Measurements from ENCODE around the gene PLOD1.

Gene PLOD1

DNA sequence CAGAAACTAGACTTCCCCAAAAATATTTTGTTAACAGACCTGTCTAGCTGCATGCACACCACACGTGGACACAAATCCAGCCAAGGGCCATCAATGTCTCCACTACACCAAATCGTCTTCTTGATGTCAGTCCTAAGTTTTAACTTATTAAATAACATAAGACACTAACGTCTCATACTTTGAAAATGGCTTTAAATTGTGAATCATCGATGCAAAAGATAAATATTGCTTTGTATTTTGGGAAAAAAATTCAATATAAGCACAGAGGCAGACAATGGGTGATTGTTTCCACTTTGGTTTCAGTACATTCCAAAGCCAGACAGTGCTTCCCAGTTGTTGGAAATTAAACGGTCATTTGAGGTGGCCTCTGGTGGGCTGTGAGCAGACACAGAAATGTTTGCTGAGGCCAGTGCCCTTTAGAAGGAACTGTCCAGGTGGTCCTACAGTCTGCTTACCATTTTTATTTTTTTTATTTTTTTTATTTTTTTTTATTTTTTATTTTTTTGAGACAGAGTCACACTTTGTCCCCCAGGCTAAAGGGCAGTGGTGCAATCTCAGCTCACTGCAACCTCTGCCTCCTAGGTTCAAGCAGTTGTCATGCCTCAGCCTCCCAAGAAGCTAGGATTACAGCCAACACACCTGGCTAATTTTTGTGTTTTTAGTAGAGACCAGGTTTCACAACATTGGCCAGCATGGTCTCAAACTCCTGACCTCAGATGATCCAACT lies 6.5 kb upstream of the PLOD1 start:
- Histone ChIP-seq H3K27me3 (ENCODE audit: control insufficient read depth in 3 of 3, insufficient read depth in 3 of 3, low read depth in 1 of 3, low read length in 3 of 3) (no peaks in the 10 kb centered on the region), H3K27ac (replicated peaks; ENCODE audit: low read length) (no peak overlapping the region), H3K36me3 (replicated peaks in 1 of 2; ENCODE audit: control insufficient read depth in 2 of 2, insufficient read depth in 2 of 2, low read length in 2 of 2) (peaks cover 5 to 19% of the 10 kb centered on the region in 2 donors), H2AFZ (ENCODE audit: low read length) (no peak overlapping the region), H3K23ac (ENCODE audit: low read depth, low read length, poor library complexity) (no peak overlapping the region), H3K14ac (ENCODE audit: low read length) (no peak overlapping the region), H3K9ac (ENCODE audit: low read depth, low read length, poor library complexity) (no peak overlapping the region), H4K91ac (ENCODE audit: low read depth, low read length, poor library complexity) (no peak overlapping the region), H3K4me3 (ENCODE audit: low read length in 2 of 2) (no peak overlapping the region), H3K4me2 (ENCODE audit: insufficient read depth, low read length, poor library complexity, severe bottlenecking) (no peak overlapping the region), H4K8ac (ENCODE audit: low read depth, low read length) (no peak overlapping the region), H2BK5ac (ENCODE audit: low read length) (no peak overlapping the region), H2BK15ac (ENCODE audit: low read length) (no peak overlapping the region), H3K79me1 (ENCODE audit: low read depth, low read length) (peaks cover 4% of the 10 kb centered on the region), H3K18ac (ENCODE audit: low read length) (no peak overlapping the region), H2BK120ac (ENCODE audit: low read depth, low read length) (no peak overlapping the region), H3K4ac (ENCODE audit: low read length) (no peak overlapping the region), H3K9me3 (replicated peaks in 1 of 2; ENCODE audit: control insufficient read depth in 2 of 2, insufficient read depth in 1 of 2, low read depth in 1 of 2, low read length in 2 of 2) (no peaks in the 10 kb centered on the region), H2BK12ac (ENCODE audit: low read length) (no peak overlapping the region), H3K4me1 (ENCODE audit: control insufficient read depth in 2 of 2, insufficient read depth in 1 of 2, low read depth in 1 of 2, low read length in 2 of 2) (peaks cover 9 to 17% of the 10 kb centered on the region in 2 donors), H2AK5ac (ENCODE audit: low read depth, low read length) (no peak overlapping the region)
- WGBS, 2 donors (ENCODE audit: extremely low coverage in 2 of 2, insufficient read length in 2 of 2, insufficient replicate concordance in 1 of 2): no CpG with 5 or more reads among the region's 5 CpGs
- no peak for DNase-seq (ENCODE audit: low spot score)

DNA sequence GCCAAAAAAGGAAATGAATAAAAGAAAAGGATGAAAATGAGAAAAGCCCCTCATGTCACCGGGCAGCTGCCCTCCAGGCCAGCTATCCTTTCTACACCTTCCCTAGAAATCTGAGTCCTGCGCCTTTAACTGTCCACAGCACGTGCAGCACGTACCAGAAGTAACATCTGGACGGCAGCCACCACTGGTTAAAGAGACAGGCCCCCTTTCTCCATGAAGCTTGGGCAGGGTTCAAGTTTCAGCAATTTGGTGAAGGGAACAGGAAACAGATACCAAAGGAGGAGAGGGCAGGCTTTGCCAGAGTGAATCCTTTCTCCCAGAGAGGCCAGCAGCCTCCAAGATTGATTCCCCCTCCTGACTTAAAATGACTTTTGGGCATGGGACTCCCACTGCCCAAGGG lies 4.7 kb upstream of the PLOD1 start:
- Histone ChIP-seq H3K4me3 (ENCODE audit: low read length in 2 of 2) (no peak overlapping the region), H2AFZ (ENCODE audit: low read length) (peak overlapping the region; percentile 81), H3K27ac (replicated peaks; ENCODE audit: low read length) (no peak overlapping the region), H3K23ac (ENCODE audit: low read depth, low read length, poor library complexity) (no peak overlapping the region), H3K27me3 (ENCODE audit: control insufficient read depth in 3 of 3, insufficient read depth in 3 of 3, low read depth in 1 of 3, low read length in 3 of 3) (no peaks in the 10 kb centered on the region), H4K91ac (ENCODE audit: low read depth, low read length, poor library complexity) (no peak overlapping the region), H3K79me1 (ENCODE audit: low read depth, low read length) (peaks cover 2% of the 10 kb centered on the region), H3K9me3 (replicated peaks in 1 of 2; ENCODE audit: control insufficient read depth in 2 of 2, insufficient read depth in 1 of 2, low read depth in 1 of 2, low read length in 2 of 2) (no peaks in the 10 kb centered on the region), H3K4me2 (ENCODE audit: insufficient read depth, low read length, poor library complexity, severe bottlenecking) (no peak overlapping the region), H2BK5ac (ENCODE audit: low read length) (no peak overlapping the region), H2BK15ac (ENCODE audit: low read length) (no peak overlapping the region), H3K36me3 (replicated peaks in 1 of 2; ENCODE audit: control insufficient read depth in 2 of 2, insufficient read depth in 2 of 2, low read length in 2 of 2) (peaks cover 0 to 2% of the 10 kb centered on the region in 2 donors), H2BK12ac (ENCODE audit: low read length) (no peak overlapping the region), H3K9ac (ENCODE audit: low read depth, low read length, poor library complexity) (no peak overlapping the region), H2AK5ac (ENCODE audit: low read depth, low read length) (no peak overlapping the region), H3K4me1 (ENCODE audit: control insufficient read depth in 2 of 2, insufficient read depth in 1 of 2, low read depth in 1 of 2, low read length in 2 of 2) (peaks cover 11 to 15% of the 10 kb centered on the region in 2 donors), H3K14ac (ENCODE audit: low read length) (no peak overlapping the region), H3K18ac (ENCODE audit: low read length) (no peak overlapping the region), H3K4ac (ENCODE audit: low read length) (no peak overlapping the region), H4K8ac (ENCODE audit: low read depth, low read length) (no peak overlapping the region), H2BK120ac (ENCODE audit: low read depth, low read length) (no peak overlapping the region)
- WGBS, 2 donors (ENCODE audit: extremely low coverage in 2 of 2, insufficient read length in 2 of 2, insufficient replicate concordance in 1 of 2): no CpG with 5 or more reads among the region's 5 CpGs
- DNase-seq (ENCODE audit: low spot score): no peak

DNA sequence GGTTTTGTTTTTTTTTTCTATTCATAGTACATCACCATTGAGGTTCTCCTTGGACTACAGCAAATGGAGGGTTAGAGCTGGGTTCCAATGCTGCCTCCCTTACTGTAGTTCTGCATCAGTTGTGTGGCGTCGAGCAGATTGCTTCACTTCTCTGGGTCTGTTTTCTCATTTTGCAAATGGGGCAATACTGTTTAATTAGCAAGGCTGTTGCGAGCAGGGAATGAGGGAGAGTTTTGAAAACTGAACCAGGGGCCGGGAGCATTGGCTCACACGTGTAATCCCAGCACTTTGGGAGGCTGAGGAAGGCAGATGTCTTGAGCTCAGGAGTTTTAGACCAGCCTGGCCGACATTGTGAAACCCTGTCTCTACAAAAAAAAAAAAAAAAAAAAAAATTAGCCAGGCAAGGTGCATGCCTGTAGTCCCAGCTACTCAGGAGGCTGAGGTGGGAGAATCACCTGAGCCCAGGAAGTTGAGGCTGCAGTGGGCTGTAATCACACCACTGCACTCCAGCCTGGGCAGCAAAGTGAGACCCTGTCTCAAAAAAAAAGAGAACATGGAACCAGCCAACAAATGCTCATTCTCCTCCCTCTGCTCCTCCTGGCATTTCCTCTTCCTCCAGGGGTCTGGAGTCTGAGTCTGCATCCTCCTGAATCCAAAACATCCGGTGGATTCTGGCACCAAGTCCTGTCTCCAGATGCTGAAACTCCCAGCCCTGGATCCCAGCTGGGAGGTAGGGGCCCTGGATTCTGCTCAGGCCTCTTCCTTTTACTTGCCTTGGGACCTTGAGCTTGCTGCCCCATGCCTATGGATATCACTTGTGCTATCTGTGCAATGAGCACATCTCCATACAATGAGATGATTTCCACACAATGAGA lies 3.7 kb upstream of the PLOD1 start:
- Histone ChIP-seq H2AK5ac (ENCODE audit: low read depth, low read length) (no peak overlapping the region), H3K14ac (ENCODE audit: low read length) (no peak overlapping the region), H3K27me3 (ENCODE audit: control insufficient read depth in 3 of 3, insufficient read depth in 3 of 3, low read depth in 1 of 3, low read length in 3 of 3) (no peaks in the 10 kb centered on the region), H3K18ac (ENCODE audit: low read length) (no peak overlapping the region), H2BK120ac (ENCODE audit: low read depth, low read length) (no peak overlapping the region), H3K79me1 (ENCODE audit: low read depth, low read length) (no peaks in the 10 kb centered on the region), H3K36me3 (replicated peaks in 1 of 2; ENCODE audit: control insufficient read depth in 2 of 2, insufficient read depth in 2 of 2, low read length in 2 of 2) (no peaks in the 10 kb centered on the region), H2BK12ac (ENCODE audit: low read length) (peak overlapping the region; percentile 41), H3K9me3 (replicated peaks in 1 of 2; ENCODE audit: control insufficient read depth in 2 of 2, insufficient read depth in 1 of 2, low read depth in 1 of 2, low read length in 2 of 2) (no peaks in the 10 kb centered on the region), H3K4me1 (ENCODE audit: control insufficient read depth in 2 of 2, insufficient read depth in 1 of 2, low read depth in 1 of 2, low read length in 2 of 2) (peaks cover 10 to 13% of the 10 kb centered on the region in 2 donors), H3K4me3 (ENCODE audit: low read length in 2 of 2) (no peak overlapping the region), H2BK15ac (ENCODE audit: low read length) (peak overlapping the region; percentile 67), H2BK5ac (ENCODE audit: low read length) (no peak overlapping the region), H3K9ac (ENCODE audit: low read depth, low read length, poor library complexity) (no peak overlapping the region), H4K91ac (ENCODE audit: low read depth, low read length, poor library complexity) (no peak overlapping the region), H4K8ac (ENCODE audit: low read depth, low read length) (no peak overlapping the region), H2AFZ (ENCODE audit: low read length) (peak overlapping the region; percentile 72), H3K4me2 (ENCODE audit: insufficient read depth, low read length, poor library complexity, severe bottlenecking) (no peak overlapping the region), H3K27ac (replicated peaks; ENCODE audit: low read length) (peak overlapping the region; percentile 30), H3K23ac (ENCODE audit: low read depth, low read length, poor library complexity) (no peak overlapping the region), H3K4ac (ENCODE audit: low read length) (no peak overlapping the region)
- no peak for DNase-seq (ENCODE audit: low spot score)
- no CpG with 5 or more reads among the region's 7 CpGs for WGBS, 2 donors (ENCODE audit: extremely low coverage in 2 of 2, insufficient read length in 2 of 2, insufficient replicate concordance in 1 of 2)

DNA sequence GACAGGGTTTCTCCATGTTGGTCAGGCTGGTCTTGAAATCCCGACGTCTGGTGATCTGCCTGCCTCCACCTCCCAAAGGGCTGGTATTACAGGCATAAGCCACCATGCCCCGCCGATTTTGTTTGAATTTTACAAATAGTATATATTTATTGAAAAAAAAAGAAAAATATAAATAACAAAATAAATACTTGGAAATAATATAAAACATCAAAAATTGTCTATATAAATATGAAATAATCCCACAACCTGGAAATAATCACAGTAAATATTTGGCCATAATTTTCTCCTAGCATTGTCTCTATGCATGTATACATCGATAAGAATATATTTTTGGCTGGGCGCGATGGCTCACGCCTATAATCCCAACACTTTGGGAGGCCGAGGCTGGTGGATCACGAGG lies 2.7 kb upstream of the PLOD1 start:
- H3K27me3 ChIP-seq (ENCODE audit: control insufficient read depth in 3 of 3, insufficient read depth in 3 of 3, low read depth in 1 of 3, low read length in 3 of 3): no peaks in the 10 kb centered on the region
- no peak overlapping the region for H3K18ac ChIP-seq (ENCODE audit: low read length)
- no peak overlapping the region for H4K8ac ChIP-seq (ENCODE audit: low read depth, low read length)
- H3K36me3 ChIP-seq (replicated peaks in 1 of 2; ENCODE audit: control insufficient read depth in 2 of 2, insufficient read depth in 2 of 2, low read length in 2 of 2): no peaks in the 10 kb centered on the region
- no peak overlapping the region for H2AK5ac ChIP-seq (ENCODE audit: low read depth, low read length)
- no peak overlapping the region for H3K4me2 ChIP-seq (ENCODE audit: insufficient read depth, low read length, poor library complexity, severe bottlenecking)
- H3K4me3 ChIP-seq (ENCODE audit: low read length in 2 of 2): no peak overlapping the region
- H3K9me3 ChIP-seq (replicated peaks in 1 of 2; ENCODE audit: control insufficient read depth in 2 of 2, insufficient read depth in 1 of 2, low read depth in 1 of 2, low read length in 2 of 2): no peaks in the 10 kb centered on the region
- H2BK120ac ChIP-seq (ENCODE audit: low read depth, low read length): no peak overlapping the region
- H3K14ac ChIP-seq (ENCODE audit: low read length): no peak overlapping the region
- no peaks in the 10 kb centered on the region for H3K79me1 ChIP-seq (ENCODE audit: low read depth, low read length)
- no peak overlapping the region for H4K91ac ChIP-seq (ENCODE audit: low read depth, low read length, poor library complexity)
- no peak for DNase-seq (ENCODE audit: low spot score)
- no peak overlapping the region for H2BK15ac ChIP-seq (ENCODE audit: low read length)
- no peak overlapping the region for H3K23ac ChIP-seq (ENCODE audit: low read depth, low read length, poor library complexity)
- no CpG with 5 or more reads among the region's 10 CpGs for WGBS, 2 donors (ENCODE audit: extremely low coverage in 2 of 2, insufficient read length in 2 of 2, insufficient replicate concordance in 1 of 2)
- no peak overlapping the region for H2AFZ ChIP-seq (ENCODE audit: low read length)
- no peak overlapping the region for H2BK5ac ChIP-seq (ENCODE audit: low read length)
- H3K4ac ChIP-seq (ENCODE audit: low read length): no peak overlapping the region
- peaks cover 8 to 13% of the 10 kb centered on the region in 2 donors for H3K4me1 ChIP-seq (ENCODE audit: control insufficient read depth in 2 of 2, insufficient read depth in 1 of 2, low read depth in 1 of 2, low read length in 2 of 2)
- H3K27ac ChIP-seq (replicated peaks; ENCODE audit: low read length): no peak overlapping the region
- no peak overlapping the region for H2BK12ac ChIP-seq (ENCODE audit: low read length)
- H3K9ac ChIP-seq (ENCODE audit: low read depth, low read length, poor library complexity): no peak overlapping the region

Measured in neuronal stem cell (in vitro differentiated cells).